ENCODE measurements around the gene CCL27. TPM values are rescaled to one million over a fixed set of nuclear protein-coding genes. Genes with fewer than 3 reads are reported as not detected.
"Not testable (repeated sequence)": the region's sequence is repeated elsewhere in the genome, so short reads cannot be mapped to it uniquely, and the experiment has no call there.

CCL27 gene
- total RNA-seq, 4 donors from 2014 or later, result not detected

DNA sequence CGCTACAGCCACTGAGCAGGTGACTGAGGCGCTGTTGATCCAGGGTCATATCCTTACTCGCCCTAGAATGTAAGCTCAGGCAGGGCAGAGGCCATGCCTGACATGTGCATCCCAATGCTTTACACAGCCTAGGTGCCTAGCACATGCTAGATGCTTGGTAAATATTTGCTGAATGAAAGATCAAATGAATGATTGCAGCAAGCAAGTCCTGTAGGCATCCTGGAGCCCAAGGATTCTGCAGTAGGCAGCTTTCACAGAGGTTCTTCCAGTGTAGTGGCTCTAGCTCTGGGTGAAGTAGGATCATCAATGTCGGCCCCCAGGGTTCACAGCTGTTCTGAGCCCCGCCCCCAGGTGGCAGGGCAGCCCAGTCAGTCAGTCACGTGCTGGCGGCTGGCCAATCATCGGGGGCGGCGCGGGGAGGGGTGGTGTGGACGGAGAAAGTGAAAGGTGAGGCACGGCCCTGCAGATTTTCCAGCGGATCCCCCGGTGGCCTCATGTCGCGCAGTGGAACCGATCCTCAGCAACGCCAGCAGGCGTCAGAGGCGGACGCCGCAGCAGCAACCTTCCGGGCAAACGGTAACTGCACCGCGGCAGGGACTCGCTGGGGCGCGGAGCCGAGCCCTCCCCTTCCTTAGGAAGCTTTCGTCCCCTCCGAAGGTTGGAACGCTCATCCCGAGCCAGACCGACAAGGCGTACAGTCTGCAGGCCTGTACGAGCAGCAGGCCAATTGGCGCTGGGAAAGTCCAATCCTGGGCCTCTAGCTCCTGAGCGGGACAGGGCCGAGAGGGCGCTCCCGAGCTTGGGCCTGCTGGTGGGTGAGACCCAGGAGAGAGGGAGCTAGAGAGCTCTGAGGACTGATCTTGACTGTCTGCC lies 16.0 kb downstream of the CCL27 start, which contains the start of gene GALT:
Gene GALT, plus strand, starts transcription at position 465 of the 873 bp plus-strand sequence. Its CDS starts 30 bp downstream, at position 495.
- TF ChIP-seq POLR2A (IDR thresholded peaks at IDR 0.05; ENCODE audit: low read depth), result no peak
- peak; percentile 70 to 76 for TF ChIP-seq POLR2AphosphoS5 (IDR thresholded peaks at IDR 0.05)
- TF ChIP-seq CTCF (IDR thresholded peaks at IDR 0.05), result peak; percentile 32 to 46 (median 39)
- 14% methylated on average over 16 of the region's 43 CpGs for WGBS
- Histone ChIP-seq H3K27ac (replicated peaks in 1 of 4) (peak within 1 kb of the TSS; percentile 86 to 90 (median 88)), H3K4me1 (peaks cover 29 to 41% (median 37%) of the 10 kb centered on the region in 4 donors), H3K9me3 (no peaks in the 10 kb centered on the region), H3K27me3 (no peaks in the 10 kb centered on the region), H3K36me3 (peaks cover 10 to 20% (median 16%) of the 10 kb centered on the region in 4 donors), H3K4me3 (peak within 1 kb of the TSS; percentile 64 to 94 (median 74))
- intact Hi-C loops (cut with DNase I), result no loop called here
- DNase-seq (ENCODE audit: extremely low spot score), result peak; percentile 99

DNA sequence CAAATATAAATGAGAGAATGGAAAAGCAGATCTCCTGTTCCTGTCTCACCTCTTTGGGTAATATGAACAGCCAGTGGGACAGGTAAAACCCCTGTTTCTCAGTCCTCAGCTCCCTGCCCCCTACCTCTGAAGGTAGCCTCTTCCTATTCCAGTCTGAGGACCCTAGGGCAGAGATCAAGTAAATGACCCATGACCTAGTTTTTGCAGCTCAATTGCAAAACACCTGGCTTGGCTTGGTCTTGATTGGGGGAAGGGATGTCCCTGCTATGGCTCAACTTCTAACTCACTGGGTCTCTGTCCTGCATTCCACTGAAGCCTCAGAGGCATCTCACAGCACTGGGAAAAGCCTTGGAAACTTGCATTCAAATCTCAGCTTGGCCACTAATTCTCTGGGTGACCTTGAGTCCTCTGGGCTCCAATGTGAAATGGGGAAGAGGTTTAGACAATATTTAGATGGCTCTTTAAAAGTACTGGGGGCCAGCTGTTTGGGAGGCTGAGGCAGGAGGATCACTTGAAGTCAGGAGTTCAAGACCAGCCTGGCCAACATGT lies 17.6 kb downstream of the CCL27 start:
- Histone ChIP-seq H3K4me3 (no peak overlapping the region), H3K27ac (replicated peaks in 1 of 4) (no peak overlapping the region), H3K27me3 (no peaks in the 10 kb centered on the region), H3K4me1 (peaks cover 22 to 29% (median 27%) of the 10 kb centered on the region in 4 donors), H3K9me3 (no peaks in the 10 kb centered on the region), H3K36me3 (peaks cover 9 to 18% (median 14%) of the 10 kb centered on the region in 4 donors)
- DNase-seq (ENCODE audit: extremely low spot score), result no peak
- intact Hi-C loops (cut with DNase I), result no loop called here
- TF ChIP-seq EP300 (IDR thresholded peaks at IDR 0.05) (no peak), POLR2AphosphoS5 (IDR thresholded peaks at IDR 0.05) (no peak), POLR2A (IDR thresholded peaks at IDR 0.05; ENCODE audit: low read depth) (no peak), CTCF (IDR thresholded peaks at IDR 0.05) (no peak)

DNA sequence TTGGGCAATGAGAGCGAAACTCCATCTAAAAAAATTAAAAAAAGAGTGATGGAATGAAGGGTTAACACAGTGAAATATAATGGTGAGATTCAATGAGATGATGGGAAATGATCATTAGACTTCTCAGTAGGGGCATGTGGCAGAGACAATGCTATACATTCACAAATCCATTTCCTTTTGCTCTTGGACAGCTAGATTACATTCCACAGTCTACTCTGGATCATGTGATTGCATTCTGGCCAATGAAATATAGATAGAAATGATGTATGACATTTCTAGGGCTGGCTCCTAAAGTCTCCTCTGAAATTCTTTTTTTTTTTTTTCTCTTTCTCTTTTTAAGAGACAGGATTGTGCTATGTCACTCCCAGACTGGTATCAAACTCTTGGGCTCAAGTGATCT lies 19.8 kb downstream of the CCL27 start:
- H3K36me3 ChIP-seq, result no peaks in the 10 kb centered on the region
- 89% methylated on average over 1 of the region's 1 CpG for WGBS
- DNase-seq (ENCODE audit: extremely low spot score), result no peak

DNA sequence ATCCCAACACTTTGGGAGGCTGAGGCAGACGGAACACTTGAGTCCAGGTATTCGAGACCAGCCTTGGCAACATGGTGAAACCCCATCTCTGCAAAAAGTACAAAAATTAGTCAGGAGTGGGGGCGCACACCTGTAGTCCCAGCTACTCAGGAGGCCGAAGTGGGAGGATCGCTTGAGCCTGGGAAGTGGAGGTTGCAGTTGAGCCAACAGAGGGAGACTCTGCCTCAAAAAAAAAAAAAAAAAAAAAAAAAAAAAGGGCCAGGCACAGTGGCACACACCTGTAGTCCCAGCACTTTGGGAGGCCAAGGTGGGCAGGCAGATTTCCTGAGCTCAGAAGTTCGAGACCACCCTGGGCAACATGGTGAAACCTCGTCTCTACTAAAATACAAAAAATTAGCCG lies 23.1 kb downstream of the CCL27 start:
- Histone ChIP-seq H3K4me1 (peaks cover 23 to 32% (median 29%) of the 10 kb centered on the region in 4 donors), H3K36me3 (peaks cover 0 to 14% (median 12%) of the 10 kb centered on the region in 4 donors)
- DNase-seq (ENCODE audit: extremely low spot score); H3K27ac ChIP-seq (replicated peaks in 1 of 4); H3K27me3 ChIP-seq; intact Hi-C loops (cut with DNase I); H3K9me3 ChIP-seq; H3K4me3 ChIP-seq: not testable (repeated sequence)
- WGBS, result 87% methylated on average over 8 of the region's 8 CpGs

More for the DNA sequence above, 19.8 kb downstream of the CCL27 start:
- peaks cover 22 to 27% (median 25%) of the 10 kb centered on the region in 4 donors for H3K4me1 ChIP-seq
- intact Hi-C loops (cut with DNase I), result no loop called here
- peaks cover 0 to 3% (median 0%) of the 10 kb centered on the region in 4 donors for H3K9me3 ChIP-seq
- no peak overlapping the region for H3K4me3 ChIP-seq
- no peak overlapping the region for H3K27ac ChIP-seq (replicated peaks in 1 of 4)
- no peak for TF ChIP-seq EP300 (IDR thresholded peaks at IDR 0.05)
- no peak for TF ChIP-seq POLR2A (IDR thresholded peaks at IDR 0.05; ENCODE audit: low read depth)
- TF ChIP-seq POLR2AphosphoS5 (IDR thresholded peaks at IDR 0.05), result no peak
- peaks cover 0 to 4% (median 0%) of the 10 kb centered on the region in 4 donors for H3K27me3 ChIP-seq

DNA sequence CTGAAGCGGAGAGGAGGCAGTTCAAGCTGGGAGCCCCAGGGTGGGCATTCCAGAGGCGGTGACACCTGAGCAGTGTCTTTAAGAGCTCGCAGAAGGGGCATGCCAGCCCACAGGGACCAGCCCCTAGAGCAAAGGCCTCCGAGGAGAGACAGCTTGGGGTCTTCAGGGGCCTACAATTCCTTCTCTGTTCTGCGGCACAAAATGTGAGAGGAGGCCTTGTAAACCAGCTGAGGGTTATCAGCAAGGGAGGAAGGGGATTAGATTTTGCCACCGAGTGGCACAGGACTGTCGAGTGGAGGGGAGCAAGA lies 24.4 kb downstream of the CCL27 start:
- Histone ChIP-seq H3K36me3 (peaks cover 0 to 14% (median 12%) of the 10 kb centered on the region in 4 donors), H3K4me3 (peak overlapping the region; percentile 69 to 92 (median 75)), H3K9me3 (peaks cover 0 to 3% (median 0%) of the 10 kb centered on the region in 4 donors), H3K4me1 (peaks cover 23 to 36% (median 34%) of the 10 kb centered on the region in 4 donors), H3K27ac (replicated peaks in 1 of 4) (peak overlapping the region; percentile 81 to 89 (median 84)), H3K27me3 (peaks cover 0 to 4% (median 0%) of the 10 kb centered on the region in 4 donors)
- WGBS, result 22% methylated on average over 7 of the region's 7 CpGs
- no peak for DNase-seq (ENCODE audit: extremely low spot score)
- TF ChIP-seq EP300 (IDR thresholded peaks at IDR 0.05), result no peak
- no peak for TF ChIP-seq POLR2A (IDR thresholded peaks at IDR 0.05; ENCODE audit: low read depth)
- no peak for TF ChIP-seq POLR2AphosphoS5 (IDR thresholded peaks at IDR 0.05)
- TF ChIP-seq CTCF (IDR thresholded peaks at IDR 0.05), result no peak
- intact Hi-C loops (cut with DNase I), result no loop called here
